Erythroblast (primary cell): ENCODE measurements around the gene LYRM1.

Experiments
- GATA1 ChIP-seq: IDR thresholded peaks from 2 replicates; pipeline ENCODE4 v1.6.1; 2011; ENCODE audit warnings: low read depth, mild to moderate bottlenecking, control low read depth, low read length, moderate library complexity
- POLR2A ChIP-seq: IDR thresholded peaks from 2 replicates; pipeline ENCODE4 v1.6.1; 2011; ENCODE audit warnings: mild to moderate bottlenecking, low read length

DNA sequence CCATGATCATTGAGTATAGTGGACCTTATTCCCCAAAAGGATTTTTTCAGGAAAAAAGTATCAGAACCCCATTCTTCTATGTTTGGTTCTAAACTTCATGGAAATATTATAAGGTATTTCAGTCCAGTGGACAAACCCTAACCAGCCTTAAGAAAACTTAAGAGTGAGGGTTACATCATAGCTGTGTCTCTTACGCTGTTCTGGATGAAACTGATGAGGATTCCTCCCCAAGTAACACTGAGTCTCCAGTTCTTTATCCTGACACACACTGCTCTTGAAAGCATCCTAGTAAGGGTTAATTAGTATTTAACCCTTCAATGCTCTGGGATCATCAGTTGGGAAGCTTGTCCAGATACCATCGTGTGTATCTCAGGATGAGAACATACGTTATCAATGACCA lies 5.0 kb downstream of the LYRM1 start:
- no peak for TF ChIP-seq POLR2A
- no peak for TF ChIP-seq GATA1
